Uterus (tissue), 4 donors: Measurements from ENCODE around the gene HSCB. TPM values are rescaled to one million over a fixed set of nuclear protein-coding genes. Genes with fewer than 3 reads are reported as not detected.
A peak's percentile ranks its signal among the peaks of the same experiment; 100 is the strongest.
"Not testable (repeated sequence)": the region's sequence is repeated elsewhere in the genome, so short reads cannot be mapped to it uniquely, and the experiment has no call there.

Experiments
- DNase-seq, 2 donors: peaks; one replicate each; pipeline ENCODE4 v3.0.0-alpha.2; 2019 to 2020
- H3K27ac ChIP-seq, 2 donors: fragments of 200-600 bp; sonication (generic); 1 replicate in 1 of 2; 2 replicates in 1 of 2; pipeline ENCODE4 v1.5.1; 2016 to 2018
- H3K27me3 ChIP-seq, 2 donors: fragments of 200-600 bp; sonication (generic); one replicate each; pipeline ENCODE4 v1.5.1; 2018 to 2019; ENCODE audit warnings: control low read depth in 1 of 2
- H3K36me3 ChIP-seq, 2 donors: fragments of 200-600 bp; sonication (generic); one replicate each; pipeline ENCODE4 v1.5.1; 2019; ENCODE audit warnings: control low read depth in 1 of 2
- H3K4me1 ChIP-seq, 2 donors: fragments of 200-600 bp; sonication (generic); one replicate each; pipeline ENCODE4 v1.5.1; 2018 to 2019; ENCODE audit warnings: control low read depth in 1 of 2
- H3K4me3 ChIP-seq, 2 donors: fragments of 200-600 bp; sonication (generic); 1 replicate in 1 of 2; 2 replicates in 1 of 2; pipeline ENCODE4 v1.5.1; 2018 to 2019; ENCODE audit warnings: mild to moderate bottlenecking in 1 of 2
- H3K9me3 ChIP-seq, 2 donors: fragments of 200-600 bp; sonication (generic); one replicate each; pipeline ENCODE4 v1.5.1; 2019; ENCODE audit warnings: control low read depth in 1 of 2
- POLR2A ChIP-seq, 2 donors: fragments of 450-650 bp; IDR thresholded peaks; one replicate each; pipeline ENCODE4 v1.6.1; 2016; ENCODE audit warnings: antibody characterized with exemption in 2 of 2, mild to moderate bottlenecking in 1 of 2, moderate library complexity in 1 of 2
- intact Hi-C: fragments of 100-400 bp; cut with DNase I; formaldehyde crosslinking; loops from one replicate; pipeline ENCODE4 v1.15.1; 2023; ENCODE audit warnings: low total_unique reads
- total RNA-seq, 4 donors: library from RNA; depleted of rRNA in 3 of 4; stranded (reverse); fragments of >200 nt in 3 of 4; gene quantifications; one replicate each; pipeline versions ENCODE4 v1.1.0 to v1.2.4, GENCODE V29; 2014 to 2023
- TF ChIP-seq, protein P1 (sequence below), 4 experiments: fragments of 200-600 bp in 2 of 4; fragments of 450-650 bp in 2 of 4; sonication (generic) in 2 of 4; IDR thresholded peaks; one replicate each; pipeline ENCODE4 v1.5.1; 2016 to 2019; ENCODE audit warnings: antibody characterized with exemption in 4 of 4, mild to moderate bottlenecking in 2 of 4, moderate library complexity in 1 of 4
- donor health status: DM: yes; HTN: yes; CAD: no.

The HSCB gene, protein sequence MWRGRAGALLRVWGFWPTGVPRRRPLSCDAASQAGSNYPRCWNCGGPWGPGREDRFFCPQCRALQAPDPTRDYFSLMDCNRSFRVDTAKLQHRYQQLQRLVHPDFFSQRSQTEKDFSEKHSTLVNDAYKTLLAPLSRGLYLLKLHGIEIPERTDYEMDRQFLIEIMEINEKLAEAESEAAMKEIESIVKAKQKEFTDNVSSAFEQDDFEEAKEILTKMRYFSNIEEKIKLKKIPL
- 10 to 100 TPM; 13.6 to 52.4 (median 15.9) TPM for total RNA-seq

DNA sequence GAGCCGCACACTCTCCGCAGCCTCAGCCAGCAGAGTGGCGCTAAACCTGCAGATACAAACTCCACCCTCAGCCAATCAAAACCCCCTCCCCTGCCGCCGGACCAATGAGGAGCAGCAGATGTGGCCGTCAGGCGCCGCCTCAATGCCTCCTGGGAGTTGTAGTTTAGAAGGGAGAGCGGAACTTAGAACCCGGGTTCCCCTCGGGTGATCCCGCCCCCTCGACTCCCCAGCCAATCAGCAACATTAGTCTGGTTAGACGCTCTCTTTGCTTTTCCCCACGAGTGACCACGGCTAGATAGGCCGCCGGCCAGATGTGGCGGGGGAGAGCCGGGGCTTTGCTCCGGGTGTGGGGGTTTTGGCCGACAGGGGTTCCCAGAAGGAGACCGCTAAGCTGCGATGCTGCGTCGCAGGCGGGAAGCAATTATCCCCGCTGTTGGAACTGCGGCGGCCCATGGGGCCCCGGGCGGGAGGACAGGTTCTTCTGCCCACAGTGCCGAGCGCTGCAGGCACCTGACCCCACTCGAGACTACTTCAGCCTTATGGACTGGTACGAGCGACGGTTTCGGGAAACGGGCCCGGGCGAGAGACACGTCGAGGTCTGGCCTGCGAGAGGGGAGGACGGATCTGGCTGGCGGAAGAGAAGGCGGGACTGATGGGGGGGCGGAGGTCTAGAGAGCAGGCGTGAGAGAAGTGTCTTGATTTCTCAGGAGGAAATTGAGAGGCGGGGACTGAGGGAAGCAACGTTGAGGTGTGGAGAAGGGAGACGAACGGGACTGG lies at the start of gene HSCB, which contains the start of gene CHEK2:
HSCB (plus strand) TSS at position 255 of the 777 bp plus-strand sequence; CDS start at position 312, 57 bp downstream.
CHEK2 (minus strand) TSS at position 36 of the 777 bp plus-strand sequence. CDS start 7,099 bp downstream, outside the sequence.
- H3K4me3 ChIP-seq = peak within 1 kb of the TSS; percentile 81 to 84
- H3K4me1 ChIP-seq = peaks cover 0 to 4% of the 10 kb centered on the region in 2 donors
- no peaks in the 10 kb centered on the region for H3K27me3 ChIP-seq
- TF ChIP-seq, protein P1, sequence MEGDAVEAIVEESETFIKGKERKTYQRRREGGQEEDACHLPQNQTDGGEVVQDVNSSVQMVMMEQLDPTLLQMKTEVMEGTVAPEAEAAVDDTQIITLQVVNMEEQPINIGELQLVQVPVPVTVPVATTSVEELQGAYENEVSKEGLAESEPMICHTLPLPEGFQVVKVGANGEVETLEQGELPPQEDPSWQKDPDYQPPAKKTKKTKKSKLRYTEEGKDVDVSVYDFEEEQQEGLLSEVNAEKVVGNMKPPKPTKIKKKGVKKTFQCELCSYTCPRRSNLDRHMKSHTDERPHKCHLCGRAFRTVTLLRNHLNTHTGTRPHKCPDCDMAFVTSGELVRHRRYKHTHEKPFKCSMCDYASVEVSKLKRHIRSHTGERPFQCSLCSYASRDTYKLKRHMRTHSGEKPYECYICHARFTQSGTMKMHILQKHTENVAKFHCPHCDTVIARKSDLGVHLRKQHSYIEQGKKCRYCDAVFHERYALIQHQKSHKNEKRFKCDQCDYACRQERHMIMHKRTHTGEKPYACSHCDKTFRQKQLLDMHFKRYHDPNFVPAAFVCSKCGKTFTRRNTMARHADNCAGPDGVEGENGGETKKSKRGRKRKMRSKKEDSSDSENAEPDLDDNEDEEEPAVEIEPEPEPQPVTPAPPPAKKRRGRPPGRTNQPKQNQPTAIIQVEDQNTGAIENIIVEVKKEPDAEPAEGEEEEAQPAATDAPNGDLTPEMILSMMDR (IDR thresholded peaks at IDR 0.05) = peak in 2 of 4 experiments; percentile 4 to 28
- TF ChIP-seq POLR2A (IDR thresholded peaks at IDR 0.05) = peak; percentile 36 to 78
- intact Hi-C loops = no loop called here
- no peaks in the 10 kb centered on the region for H3K36me3 ChIP-seq
- no peaks in the 10 kb centered on the region for H3K9me3 ChIP-seq
- H3K27ac ChIP-seq = peak within 1 kb of the TSS; percentile 95 to 99
- peak; percentile 98 to 99 for DNase-seq

DNA sequence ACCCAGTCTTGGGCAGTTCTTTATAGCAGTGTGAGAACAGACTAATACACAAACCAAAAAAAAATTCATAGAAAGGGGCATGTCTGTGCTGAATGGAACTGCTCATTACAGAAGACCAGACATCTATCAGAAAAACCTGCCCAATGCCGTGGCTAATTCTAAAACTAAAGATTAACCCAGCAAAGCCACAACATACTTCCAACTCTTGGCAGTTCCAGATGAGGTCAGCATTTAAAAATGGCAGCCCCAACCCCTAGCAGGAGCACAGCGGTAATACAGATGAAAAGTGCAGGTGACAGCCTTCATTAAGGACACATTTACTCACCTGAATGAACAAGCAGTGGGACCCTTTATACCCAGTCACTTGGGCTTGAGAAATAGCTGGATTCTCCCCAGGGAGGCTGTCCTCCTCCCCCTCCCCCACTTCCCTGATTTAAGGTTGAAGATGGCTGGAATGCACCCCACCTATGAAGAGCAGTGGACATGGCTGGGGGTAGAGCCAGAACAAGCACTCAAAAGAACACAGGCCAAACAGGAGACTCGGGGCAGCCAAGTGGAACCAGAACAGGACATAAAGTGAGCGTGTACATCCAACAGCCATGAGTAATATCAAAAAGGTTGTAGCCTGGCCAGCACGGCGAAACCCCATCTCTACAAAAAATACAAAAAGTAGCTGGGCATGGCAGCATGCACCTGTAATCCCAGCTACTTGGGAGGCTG lies 48.6 kb upstream of the HSCB start:
- not testable (repeated sequence) for H3K27ac ChIP-seq

DNA sequence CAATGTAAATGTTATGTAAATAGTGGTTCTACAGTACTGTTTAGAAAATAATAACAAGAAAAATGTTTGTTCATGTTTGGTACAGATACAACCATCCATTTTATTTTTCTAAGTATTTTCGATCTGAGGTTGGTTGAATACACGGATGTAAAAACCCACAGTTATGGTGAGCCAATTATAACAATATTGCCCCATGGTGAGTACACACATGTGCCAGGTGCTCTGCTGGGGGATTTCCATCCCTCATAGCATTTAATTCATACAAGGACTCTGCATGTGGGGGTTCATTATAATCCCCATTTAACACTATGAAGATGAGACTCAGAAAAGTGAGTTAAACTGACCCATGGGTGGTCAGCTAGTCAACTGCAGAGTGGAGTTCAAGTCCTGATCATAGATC lies 38.9 kb upstream of the HSCB start:
- Histone ChIP-seq H3K4me3 (no peak overlapping the region), H3K9me3 (no peaks in the 10 kb centered on the region), H3K27me3 (no peaks in the 10 kb centered on the region), H3K4me1 (no peaks in the 10 kb centered on the region), H3K27ac (no peak overlapping the region), H3K36me3 (no peaks in the 10 kb centered on the region)
- DNase-seq = no peak
- no peak for TF ChIP-seq POLR2A (IDR thresholded peaks at IDR 0.05)
- TF ChIP-seq, protein P1 (IDR thresholded peaks at IDR 0.05) = no peak
- intact Hi-C loops = no loop called here

More for the DNA sequence above, 48.6 kb upstream of the HSCB start:
- intact Hi-C loops, H3K9me3 ChIP-seq, DNase-seq, H3K27me3 ChIP-seq, H3K4me3 ChIP-seq, H3K4me1 ChIP-seq, H3K36me3 ChIP-seq: not testable (repeated sequence)

DNA sequence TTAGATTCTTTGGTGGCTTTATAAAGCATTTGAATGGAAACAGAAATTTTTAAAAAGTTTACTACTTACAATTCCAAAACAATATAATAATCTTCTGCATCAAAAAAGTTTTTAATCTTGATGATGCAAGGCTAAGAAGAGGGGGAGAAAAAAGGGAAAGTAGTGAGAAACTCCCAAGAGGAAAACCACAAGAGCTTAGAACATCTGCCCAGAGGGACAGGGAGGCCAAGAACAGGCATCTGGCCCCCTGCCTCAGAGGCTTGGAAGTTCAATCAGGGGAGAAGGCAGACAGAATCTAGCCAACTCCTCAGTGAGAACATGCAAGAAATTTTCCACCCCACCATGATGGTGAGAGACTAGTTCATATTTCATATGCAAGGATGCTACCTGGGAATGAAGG lies 38.4 kb upstream of the HSCB start:
- no peaks in the 10 kb centered on the region for H3K4me1 ChIP-seq
- no peak overlapping the region for H3K4me3 ChIP-seq
- no peak for DNase-seq
- no peaks in the 10 kb centered on the region for H3K27me3 ChIP-seq
- intact Hi-C loops = no loop called here
- H3K27ac ChIP-seq = no peak overlapping the region
- H3K36me3 ChIP-seq = no peaks in the 10 kb centered on the region
- TF ChIP-seq, protein P1 (IDR thresholded peaks at IDR 0.05) = no peak
- TF ChIP-seq POLR2A (IDR thresholded peaks at IDR 0.05) = no peak
- H3K9me3 ChIP-seq = no peaks in the 10 kb centered on the region

DNA sequence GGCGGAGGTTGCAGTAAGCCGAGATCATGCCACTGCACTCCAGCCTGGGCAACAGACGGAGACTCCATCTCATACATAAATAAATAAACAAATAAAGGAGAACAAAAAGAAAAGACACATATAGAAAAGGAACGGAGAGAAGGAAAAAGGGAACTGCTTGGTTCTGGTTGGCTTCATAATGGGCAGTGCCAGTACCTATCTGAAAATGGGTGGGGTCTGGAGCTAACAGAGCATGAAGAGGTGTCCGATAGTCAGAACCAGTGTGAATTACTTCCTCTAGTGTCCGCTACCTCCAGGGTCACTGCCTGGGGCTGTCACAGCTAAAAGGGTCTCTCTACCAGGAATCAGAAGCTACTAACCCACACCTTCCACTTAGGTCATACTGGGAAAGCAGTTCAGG lies 35.0 kb upstream of the HSCB start:
- Histone ChIP-seq H3K4me1 (no peaks in the 10 kb centered on the region), H3K27me3 (no peaks in the 10 kb centered on the region), H3K9me3 (no peaks in the 10 kb centered on the region), H3K27ac (no peak overlapping the region), H3K4me3 (no peak overlapping the region), H3K36me3 (no peaks in the 10 kb centered on the region)
- intact Hi-C loops = no loop called here
- TF ChIP-seq, protein P1 (IDR thresholded peaks at IDR 0.05) = no peak
- no peak for TF ChIP-seq POLR2A (IDR thresholded peaks at IDR 0.05)
- DNase-seq = no peak
